ENCODE results near the gene SLC5A7.

SLC5A7 gene

DNA sequence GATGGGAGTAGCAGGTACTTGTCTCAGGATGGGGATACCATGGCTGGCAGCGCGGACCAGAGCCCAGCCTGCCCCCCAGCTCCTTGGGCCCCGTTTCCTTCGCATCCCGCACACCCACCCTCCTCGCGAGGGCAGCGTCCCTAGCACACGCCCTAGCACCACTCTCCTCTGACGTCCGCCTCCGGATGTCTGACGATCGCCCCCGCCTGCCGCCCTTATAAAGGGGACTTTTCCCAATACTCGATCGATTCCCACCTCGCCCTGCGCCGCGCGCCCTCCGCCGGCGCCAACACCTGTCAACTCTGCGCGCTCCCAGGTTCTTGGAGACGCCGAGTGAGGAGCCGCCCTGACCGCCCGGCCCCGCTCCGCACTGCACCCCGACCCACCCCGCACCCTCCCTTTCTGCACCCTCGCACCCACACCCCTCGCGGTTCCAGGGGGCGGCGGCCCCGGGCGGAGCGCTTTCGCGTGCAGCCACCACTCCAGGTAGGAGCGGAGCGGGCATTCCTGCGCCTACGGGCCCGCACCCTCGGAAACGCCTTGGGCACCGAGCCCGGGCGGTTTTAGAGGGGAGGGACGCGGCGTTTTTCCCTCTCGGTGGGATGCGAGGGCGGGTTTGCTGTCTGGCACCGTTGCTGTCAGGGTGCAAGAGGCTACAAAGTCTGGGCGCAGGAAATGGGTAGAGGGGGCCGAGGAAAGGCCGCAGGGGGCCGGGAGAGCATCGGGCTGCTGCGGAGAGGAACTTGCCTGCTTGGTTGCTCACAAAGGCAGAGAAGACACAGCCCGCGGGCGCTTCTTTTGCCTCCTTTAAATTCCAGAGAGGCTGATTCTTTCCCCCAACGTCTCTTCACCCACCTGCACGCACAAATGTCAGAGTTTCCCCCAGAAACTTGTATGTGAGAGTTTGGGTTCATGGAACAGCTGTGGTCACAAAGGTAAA lies at the start of gene SLC5A7:
TSS of gene SLC5A7 (plus strand) at position 247 of the 940 bp plus-strand sequence. CDS start 1,632 bp downstream, outside the sequence.
- no peak for DNase-seq

DNA sequence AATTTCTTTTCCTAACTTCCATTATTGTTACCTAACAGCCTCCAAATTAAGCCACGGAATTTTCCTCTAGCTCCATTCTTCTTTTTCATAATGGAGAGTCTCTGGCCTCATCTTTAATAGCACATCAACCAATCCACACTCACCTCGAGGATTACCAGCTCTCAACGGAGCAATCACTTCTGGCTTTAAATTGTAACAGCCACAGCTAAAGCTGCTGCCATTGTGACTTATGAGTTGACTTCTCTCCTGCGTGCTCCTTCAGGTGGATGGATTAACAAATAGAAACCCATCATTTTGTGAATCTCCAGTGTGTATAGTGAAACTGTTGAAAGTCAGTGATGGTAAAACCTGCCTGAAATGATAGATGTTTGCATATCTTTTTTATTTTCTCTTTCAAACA lies 24.9 kb upstream of the SLC5A7 start:
- DNase-seq, result no peak

DNA sequence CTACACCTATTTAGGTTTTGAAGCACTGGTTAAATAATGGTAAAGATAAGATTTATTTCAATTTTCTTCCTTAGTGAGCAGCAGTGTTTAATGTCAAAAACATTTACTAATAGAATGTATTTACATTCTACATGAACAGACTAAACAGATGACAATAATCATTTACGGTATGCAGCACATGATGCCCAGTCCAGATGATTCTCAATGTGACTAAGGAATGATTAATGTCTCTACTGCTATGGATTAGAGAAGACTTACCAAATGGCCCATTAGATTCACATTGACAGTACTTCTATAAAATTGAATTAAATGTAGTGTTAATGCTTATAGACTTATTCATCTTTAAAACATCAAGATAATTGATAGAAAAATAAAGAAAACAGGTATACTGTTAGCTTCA lies 22.1 kb upstream of the SLC5A7 start:
- DNase-seq, result no peak

DNA sequence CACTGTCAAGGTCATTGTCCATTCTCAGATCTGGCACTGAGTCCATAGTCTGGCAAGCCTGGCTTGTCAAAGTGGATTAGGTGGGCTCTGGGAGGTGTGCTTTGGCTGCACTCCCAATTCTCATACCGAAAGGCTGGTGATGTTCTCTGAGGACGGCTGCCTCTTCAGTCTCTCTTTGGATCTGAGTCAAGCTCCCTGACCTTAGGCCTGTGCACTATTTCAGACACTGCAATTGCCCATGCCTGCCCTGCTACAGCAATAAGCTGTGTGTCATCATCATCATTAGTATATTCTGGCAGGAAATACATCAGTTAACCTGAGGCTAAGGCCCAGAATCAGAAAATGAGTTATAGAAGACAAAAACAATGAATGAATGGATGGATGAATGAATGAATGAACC lies 1.6 kb upstream of the SLC5A7 start:
- no peak for DNase-seq

DNA sequence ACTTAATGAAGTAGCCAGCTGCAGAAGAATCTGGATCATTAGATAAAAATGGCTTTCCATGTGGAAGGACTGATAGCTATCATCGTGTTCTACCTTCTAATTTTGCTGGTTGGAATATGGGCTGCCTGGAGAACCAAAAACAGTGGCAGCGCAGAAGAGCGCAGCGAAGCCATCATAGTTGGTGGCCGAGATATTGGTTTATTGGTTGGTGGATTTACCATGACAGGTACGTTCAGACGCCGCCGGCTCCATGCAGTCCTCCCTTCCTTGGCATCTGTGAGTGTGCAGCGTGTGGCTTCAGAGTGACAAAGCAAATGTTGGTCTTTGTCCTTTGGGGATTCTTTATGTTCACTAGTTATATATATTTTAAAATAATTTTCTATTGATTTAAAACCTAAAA lies 1.8 kb downstream of the SLC5A7 start:
- no peak for DNase-seq

DNA sequence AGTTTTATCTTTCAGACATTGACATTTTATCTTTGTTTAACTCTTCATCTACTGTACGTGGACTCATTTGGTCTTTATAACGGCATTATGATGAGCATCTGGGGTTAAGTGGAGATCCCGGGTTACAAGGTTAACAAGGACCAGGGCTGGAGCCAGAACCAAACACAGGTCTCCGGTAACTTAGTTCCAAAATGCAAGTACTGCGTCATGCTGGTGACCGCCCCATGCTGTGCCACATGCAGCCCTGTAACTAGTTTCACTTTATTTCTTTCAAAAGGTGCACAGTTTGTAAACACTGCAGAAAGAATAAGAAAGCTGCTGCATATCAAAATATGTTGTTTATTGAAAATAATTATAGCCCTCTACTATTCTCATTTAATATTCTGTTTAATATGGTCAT lies 3.1 kb downstream of the SLC5A7 start:
- DNase-seq, result no peak

DNA sequence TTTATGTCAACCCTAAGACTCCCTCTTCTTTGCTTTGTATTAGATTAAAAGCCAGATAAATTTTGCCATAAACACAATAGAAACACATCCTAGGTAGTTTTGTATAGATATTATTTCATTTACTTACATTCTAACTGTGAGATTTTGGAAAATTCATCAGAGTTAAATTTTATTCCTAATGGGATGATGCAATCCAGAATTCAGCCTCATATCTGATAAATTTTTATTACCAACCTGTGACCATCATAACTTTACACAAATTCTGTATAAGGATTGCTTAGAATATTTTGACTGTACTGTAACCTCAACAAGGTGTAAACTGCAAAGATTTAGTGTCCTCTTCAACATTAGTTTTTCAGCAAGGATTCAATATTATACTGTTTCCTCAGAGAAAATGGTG lies 4.4 kb downstream of the SLC5A7 start:
- no peak for DNase-seq

DNA sequence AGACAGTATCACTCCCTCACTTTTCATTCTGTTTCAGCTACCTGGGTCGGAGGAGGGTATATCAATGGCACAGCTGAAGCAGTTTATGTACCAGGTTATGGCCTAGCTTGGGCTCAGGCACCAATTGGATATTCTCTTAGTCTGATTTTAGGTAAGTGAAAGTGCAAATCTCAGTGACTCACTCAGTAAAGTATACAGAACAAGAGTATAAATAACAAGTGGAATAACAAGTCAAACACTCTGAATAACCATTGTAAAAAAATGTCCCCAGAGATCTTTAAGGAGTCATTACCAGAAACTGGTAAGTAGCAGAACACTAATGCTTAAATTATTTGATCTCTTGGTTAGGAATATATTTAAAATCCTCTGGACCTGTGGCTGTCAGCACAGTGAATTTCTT lies 5.7 kb downstream of the SLC5A7 start:
- no peak for DNase-seq

DNA sequence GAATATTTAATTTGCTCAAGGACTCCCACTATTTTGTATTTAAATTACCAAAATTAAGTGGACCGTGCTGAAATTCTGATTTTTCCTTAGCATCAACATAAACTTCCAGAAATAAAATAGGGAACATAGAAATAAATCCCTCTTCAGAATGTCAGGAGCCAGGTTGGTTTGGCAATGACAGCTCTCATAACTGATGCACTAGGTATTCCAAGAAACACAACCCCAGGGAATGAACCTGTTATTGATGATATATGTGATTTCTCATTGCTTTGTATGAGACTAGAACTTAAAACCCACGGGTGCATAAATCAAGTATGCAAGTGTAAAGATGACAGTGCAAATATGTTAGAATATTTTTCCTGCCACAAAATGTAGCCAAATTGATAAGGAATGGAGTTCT lies 12.8 kb downstream of the SLC5A7 start:
- no peak for DNase-seq

DNA sequence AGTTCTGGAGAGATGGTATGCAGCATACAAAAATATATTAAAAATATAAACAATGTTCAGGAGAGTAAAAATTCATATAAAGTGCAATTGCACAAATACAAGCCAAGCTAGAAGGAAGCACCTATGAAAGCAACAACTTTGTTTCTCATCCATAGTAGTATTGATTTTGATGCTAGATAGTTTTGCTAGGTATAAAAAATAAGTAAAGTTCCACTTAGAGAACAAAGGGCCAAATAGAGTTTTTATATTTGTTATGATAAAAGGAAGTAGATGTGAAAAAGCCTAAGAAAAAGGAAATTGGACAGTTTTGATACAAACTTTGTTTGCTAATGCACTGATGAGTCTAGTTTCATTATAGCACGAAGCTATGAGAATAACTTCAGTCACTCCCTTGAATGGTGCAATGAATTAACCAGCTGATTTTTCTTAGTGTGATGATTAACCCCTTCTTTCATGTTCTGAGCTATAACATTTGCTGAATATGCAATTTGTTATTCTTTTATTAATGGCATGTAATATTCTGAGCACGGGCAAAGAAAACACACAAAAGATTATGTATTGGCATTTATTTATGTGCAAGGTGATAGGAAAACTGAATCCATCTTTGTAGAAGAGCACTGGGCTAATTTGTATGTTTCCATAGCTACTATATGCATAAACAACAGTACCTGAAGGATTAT lies 24.7 kb downstream of the SLC5A7 start:
- no peak for DNase-seq

DNA sequence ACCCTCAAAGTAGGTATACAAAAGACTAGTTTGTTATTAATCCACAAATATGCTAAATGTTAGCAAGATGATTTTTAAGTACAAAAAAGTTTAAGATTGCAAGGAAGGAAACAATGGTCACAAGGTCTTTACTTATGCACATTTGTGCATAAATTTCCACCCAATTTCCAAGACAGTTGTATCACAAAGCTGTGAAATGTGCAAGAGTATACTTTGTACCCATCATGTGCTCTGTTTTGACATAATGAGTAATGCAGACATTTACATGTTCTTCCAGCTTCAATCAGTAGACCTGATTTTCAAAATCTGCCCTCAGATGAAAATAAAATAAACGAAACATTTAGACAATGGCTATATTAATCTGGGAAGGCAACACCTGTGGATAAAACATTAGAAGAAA lies 27.0 kb downstream of the SLC5A7 start:
- DNase-seq, result no peak

DNA sequence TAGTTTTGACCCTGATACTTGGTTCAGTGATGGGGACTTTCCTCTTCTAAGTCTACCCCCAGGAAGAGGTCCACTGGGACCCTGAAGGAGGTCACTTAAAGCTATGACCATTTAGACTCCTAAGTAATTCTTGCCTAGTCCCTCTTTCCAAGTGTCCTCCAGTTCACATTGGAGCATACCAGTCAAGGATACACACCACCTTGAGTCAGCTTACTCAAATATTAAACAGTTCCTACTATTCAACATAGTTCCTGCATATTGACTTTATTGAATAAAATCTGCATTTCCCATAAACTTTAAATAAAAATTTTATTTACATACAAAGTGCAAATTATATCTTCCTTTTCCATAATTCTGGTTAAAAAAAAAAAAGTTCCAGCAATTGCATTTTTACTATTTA lies 36.3 kb downstream of the SLC5A7 start:
- no peak for DNase-seq

DNA sequence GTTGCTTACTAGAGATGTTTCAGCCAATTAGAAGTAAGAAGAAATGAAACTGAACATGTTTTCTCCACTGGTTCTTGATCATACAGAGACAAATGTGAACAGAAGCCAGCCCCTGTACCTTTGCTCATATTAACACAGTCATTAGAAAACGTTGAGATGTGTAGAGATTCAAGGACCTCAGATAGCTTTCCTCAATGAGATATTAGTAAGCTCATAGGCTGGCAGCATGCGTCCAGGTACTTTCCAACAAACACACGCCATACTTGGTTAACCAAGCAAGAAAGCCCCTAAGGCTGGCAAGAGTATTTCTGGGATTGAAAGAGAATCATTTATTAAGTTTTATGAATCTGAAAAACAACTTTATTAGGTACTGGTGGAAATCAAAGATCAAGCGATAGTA lies 37.5 kb downstream of the SLC5A7 start:
- no peak for DNase-seq

DNA sequence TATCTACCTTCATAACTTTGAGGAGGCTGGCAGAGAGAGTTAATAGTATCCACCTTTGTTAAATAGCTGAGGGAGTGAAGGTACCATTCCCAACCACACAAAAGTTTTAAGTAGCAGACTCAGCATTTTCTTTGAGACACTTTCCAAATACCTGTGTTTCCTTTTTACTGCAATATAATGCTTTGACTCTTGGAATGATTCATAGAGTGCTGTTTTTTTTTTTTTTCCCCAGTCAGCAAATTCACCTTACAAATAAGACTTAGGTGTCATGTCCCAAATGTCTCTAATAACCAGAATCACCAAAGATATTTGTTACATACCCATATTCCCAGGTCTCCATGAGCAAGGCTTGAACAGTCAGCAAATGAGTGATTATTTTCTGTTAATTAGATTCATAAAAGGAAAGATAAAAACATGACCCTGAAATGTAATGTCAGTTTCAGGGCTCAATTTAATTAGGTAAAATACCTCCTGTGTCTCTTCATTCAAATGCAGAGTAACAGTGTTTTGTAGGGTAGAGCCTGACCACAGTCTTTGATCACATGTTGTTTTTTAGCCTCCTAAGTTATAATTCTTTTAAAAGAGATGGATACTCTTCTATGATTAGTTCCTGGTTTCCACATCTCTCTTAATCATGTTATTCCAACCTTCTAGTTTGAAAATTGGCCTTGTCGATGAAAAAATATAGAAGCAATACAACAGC lies 39.9 kb downstream of the SLC5A7 start:
- DNase-seq, result no peak

DNA sequence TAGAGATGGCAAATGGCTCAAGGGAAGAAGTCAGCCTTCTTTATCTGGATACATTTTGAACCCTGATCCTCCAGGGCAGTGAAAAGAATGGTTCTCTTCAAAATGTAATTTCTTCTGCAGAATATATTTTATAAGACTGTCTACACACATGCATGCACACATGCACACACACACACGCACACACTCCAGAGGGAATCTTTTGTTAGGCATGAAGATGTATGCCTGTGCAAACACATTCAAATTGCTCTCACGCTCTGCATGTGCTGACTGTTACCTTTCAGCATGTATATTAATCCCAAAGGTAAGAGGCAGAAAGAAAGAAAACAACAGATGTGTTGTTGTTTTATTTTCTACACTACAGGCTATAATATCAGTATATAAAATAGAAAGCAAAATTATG lies 43.2 kb downstream of the SLC5A7 start:
- no peak for DNase-seq

DNA sequence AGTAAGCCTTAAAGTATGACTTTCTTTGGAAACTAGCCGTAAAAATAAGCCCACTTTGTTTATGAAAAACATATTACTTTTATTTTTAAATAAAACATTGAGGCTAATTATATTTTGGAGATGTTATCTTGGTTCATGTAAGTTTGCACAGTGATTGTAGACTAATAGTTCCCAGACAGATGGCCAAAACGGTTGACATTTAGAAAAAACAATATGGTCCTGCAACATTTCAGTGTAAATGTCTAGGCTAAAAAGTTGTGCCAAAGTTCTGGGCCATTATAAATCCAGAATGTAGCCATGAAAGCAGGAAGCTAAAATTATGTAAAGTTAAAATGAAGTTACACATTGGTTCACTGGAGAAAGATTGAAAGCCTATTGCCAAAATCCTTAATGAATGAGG lies 43.6 kb downstream of the SLC5A7 start:
- DNase-seq, result no peak

DNA sequence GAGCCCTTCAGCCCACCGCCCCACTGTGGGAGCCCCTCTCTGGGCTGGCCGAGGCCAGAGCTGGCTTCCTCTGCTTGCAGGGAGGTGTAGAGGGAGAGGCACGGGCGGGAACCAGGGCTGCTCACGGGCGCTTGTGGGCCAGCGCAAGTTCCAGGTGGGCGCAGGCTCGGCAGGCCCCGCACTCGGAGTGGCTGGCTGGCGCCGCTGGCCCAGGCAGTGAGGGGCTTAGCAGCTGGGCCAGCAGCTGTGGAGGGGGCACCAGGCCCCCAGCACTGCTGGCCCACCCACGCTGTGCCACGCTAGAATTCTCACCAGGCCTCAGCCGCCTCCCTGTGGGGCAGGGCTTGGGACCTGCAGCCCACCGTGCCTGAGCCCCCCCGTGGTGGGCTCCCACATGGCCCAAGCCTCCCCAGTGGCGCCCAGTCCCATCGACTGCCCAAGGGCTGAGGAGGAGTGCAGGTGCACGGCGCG lies 45.2 kb downstream of the SLC5A7 start:
- DNase-seq, result no peak

DNA sequence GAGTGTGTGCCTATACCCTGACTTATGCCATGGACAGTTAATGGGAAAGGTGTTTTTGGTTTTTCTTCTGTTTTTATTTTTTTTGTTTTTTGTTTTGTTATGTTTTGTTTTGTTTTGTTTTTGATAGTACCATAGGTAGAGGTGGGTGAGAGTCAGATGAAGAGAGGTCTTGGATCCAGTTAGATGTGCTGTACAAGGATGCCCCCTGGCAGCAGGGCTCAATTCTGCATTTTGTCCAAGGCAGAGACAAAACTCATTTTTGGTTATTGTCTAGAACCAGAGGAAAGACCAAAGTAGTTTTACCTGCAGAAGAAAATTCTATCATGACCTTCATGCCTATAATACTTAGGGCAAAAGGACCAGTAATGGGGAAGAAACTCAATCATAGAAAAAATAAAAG lies 48.5 kb downstream of the SLC5A7 start:
- DNase-seq, result no peak

DNA sequence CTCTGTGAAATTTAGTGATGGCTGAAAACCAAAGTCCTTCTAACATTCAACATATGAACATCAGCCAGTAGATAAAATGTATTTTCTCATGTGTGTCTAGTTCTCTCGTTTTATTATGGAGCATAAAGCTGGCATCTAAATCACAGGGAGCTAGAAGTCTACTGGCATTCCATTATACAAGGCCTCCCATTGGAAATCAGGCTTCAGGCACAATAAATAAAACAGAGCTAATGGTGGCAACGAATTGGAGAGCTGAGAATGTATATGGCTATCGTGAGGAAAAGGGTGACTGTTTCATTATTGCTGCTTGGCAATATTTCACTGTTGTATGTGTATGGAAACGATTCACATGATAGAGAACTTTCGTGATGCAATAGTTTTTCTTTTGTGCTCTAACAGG lies 62.4 kb downstream of the SLC5A7 start:
- no peak for DNase-seq

DNA sequence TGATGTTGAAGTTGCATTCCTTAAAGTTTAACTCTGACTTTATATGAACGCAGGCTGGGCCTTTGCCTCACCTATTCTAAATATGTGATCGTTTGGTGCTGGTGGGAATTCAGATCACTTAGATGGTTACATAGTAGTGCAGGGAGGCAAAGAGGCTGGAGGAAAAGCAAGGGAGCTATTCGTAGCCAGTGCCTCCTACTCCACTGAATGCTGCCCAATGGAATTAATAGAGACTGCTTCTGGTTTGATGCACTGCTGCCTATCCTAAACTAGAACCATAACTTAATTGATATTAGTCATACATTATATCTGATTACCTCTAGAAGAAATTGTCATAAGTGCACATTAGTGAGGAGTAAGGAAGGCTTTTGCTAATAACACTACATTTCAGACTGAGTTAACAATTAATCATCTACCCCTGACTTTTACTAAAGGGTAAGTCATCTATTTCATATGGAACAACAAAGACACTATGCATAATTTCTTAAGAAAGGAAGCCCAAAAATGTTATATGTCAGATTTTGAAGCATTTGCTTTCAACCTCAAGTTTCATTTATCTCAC lies 72.3 kb downstream of the SLC5A7 start:
- no peak for DNase-seq

DNA sequence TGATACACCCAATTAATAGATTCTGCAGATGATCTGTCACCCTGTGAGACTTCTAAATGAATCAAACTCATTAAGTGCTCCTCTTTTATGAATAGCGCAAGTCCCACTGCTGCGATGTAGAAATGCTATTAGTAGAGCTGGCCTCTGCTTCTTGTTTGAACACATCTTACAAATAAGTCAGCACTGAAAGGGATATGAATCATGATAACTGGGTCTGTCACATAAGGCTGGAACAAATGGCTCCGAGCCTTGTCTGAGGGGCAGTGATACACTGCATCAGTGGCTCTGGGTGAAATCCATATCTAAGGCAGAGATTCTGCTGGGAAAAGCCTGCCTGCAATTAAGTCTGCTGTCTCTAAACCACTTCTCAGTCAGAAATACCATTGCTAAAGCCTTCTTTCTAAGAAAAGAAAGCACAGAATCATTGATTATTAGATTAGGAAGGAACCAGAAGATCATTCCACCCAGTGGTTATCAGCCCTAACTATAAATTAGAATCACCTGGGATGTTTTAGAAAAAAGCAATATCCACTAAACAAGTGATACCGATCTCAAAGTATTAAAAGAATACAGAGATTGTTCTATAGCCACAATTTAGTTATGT lies 75.2 kb downstream of the SLC5A7 start:
- no peak for DNase-seq
